Suprapubic skin (tissue), 4 donors: ENCODE results near the gene ANKRD12. TPM values are rescaled to one million over a fixed set of nuclear protein-coding genes. Genes with fewer than 3 reads are reported as not detected.
A peak's percentile ranks its signal among the peaks of the same experiment; 100 is the strongest.

Experiments used
- DNase-seq, 2 donors: peaks; one replicate each; pipeline ENCODE4 v3.0.0-alpha.2; 2019; ENCODE audit warnings: low spot score in 2 of 2
- H3K27ac ChIP-seq: fragments of 200-600 bp; sonication (generic); one replicate; pipeline ENCODE4 v1.5.1; 2019
- H3K27me3 ChIP-seq: fragments of 200-600 bp; sonication (generic); one replicate; pipeline ENCODE4 v1.5.1; 2019
- H3K36me3 ChIP-seq: fragments of 200-600 bp; sonication (generic); one replicate; pipeline ENCODE4 v1.5.1; 2019
- H3K4me1 ChIP-seq: fragments of 200-600 bp; sonication (generic); one replicate; pipeline ENCODE4 v1.5.1; 2019
- H3K4me3 ChIP-seq: fragments of 200-600 bp; sonication (generic); one replicate; pipeline ENCODE4 v1.5.1; 2019; ENCODE audit warnings: mild to moderate bottlenecking
- H3K9me3 ChIP-seq: fragments of 200-600 bp; sonication (generic); one replicate; pipeline ENCODE4 v1.5.1; 2019
- CTCF ChIP-seq, 2 donors: fragments of 200-600 bp in 1 of 2; fragments of 450-650 bp in 1 of 2; sonication (generic) in 1 of 2; IDR thresholded peaks; one replicate each; pipeline ENCODE4 v1.5.1; 2016 to 2019; ENCODE audit warnings: antibody characterized with exemption in 2 of 2, mild to moderate bottlenecking in 1 of 2, moderate library complexity in 1 of 2
- EP300 ChIP-seq: sonication (generic); formaldehyde crosslinking; IDR thresholded peaks from one replicate; pipeline ENCODE4 v1.6.1; 2017; ENCODE audit warnings: antibody characterized with exemption
- POLR2A ChIP-seq, 2 donors: fragments of 450-650 bp; IDR thresholded peaks; one replicate each; pipeline ENCODE4 v1.6.1; 2017; ENCODE audit warnings: antibody characterized with exemption in 2 of 2, mild to moderate bottlenecking in 2 of 2, moderate library complexity in 2 of 2
- POLR2AphosphoS5 ChIP-seq, 3 donors: sonication (generic); formaldehyde crosslinking; IDR thresholded peaks; one replicate each; pipeline ENCODE4 v1.6.1; 2017; ENCODE audit warnings: antibody characterized with exemption in 3 of 3
- WGBS: methylation state at CpG from one replicate; pipeline ENCODE4 v1.1.5; 2018; 5-methylcytosine and 5-hydroxymethylcytosine counted together
- total RNA-seq, 4 donors: library from RNA; depleted of rRNA; stranded (reverse); fragments of >200 nt; gene quantifications; one replicate each; pipeline ENCODE4 v1.1.0, GENCODE V29; 2016

The ANKRD12 gene
- total RNA-seq, 4 donors from 2014 or later: 41.0 to 107 (median 60.8) TPM

GRCh38 chr18:9117980-9118841, 18.4 kb upstream of the ANKRD12 start:
- peak overlapping the region; percentile 31 for H3K4me3 ChIP-seq
- no peak for TF ChIP-seq EP300
- TF ChIP-seq CTCF (IDR thresholded peaks at IDR 0.05): no peak
- TF ChIP-seq POLR2A (IDR thresholded peaks at IDR 0.05): no peak
- no peak for TF ChIP-seq POLR2AphosphoS5 (IDR thresholded peaks at IDR 0.05)
- no peaks in the 10 kb centered on the region for H3K9me3 ChIP-seq
- H3K36me3 ChIP-seq: peaks cover 4% of the 10 kb centered on the region
- 24% methylated on average over 5 of the region's 5 CpGs for WGBS
- H3K27ac ChIP-seq: peak overlapping the region; percentile 96
- H3K27me3 ChIP-seq: no peaks in the 10 kb centered on the region
- peaks cover 81% of the 10 kb centered on the region for H3K4me1 ChIP-seq
- DNase-seq: no peak

- Histone ChIP-seq H3K27ac (peak overlapping the region; percentile 22), H3K36me3 (peaks cover 15% of the 10 kb centered on the region), H3K4me3 (no peak overlapping the region), H3K9me3 (no peaks in the 10 kb centered on the region), H3K27me3 (no peaks in the 10 kb centered on the region), H3K4me1 (peaks cover 59% of the 10 kb centered on the region)
- no peak for TF ChIP-seq POLR2AphosphoS5 (IDR thresholded peaks at IDR 0.05)
- no peak for TF ChIP-seq POLR2A (IDR thresholded peaks at IDR 0.05)
- no peak for TF ChIP-seq CTCF (IDR thresholded peaks at IDR 0.05)
- TF ChIP-seq EP300: no peak
- WGBS: 9% methylated on average over 1 of the region's 1 CpG
- DNase-seq: no peak
These were observed 15.8 kb upstream of the ANKRD12 start for GRCh38 chr18:9120796-9121195.

GRCh38 chr18:9123520-9123919, 13.1 kb upstream of the ANKRD12 start:
- Histone ChIP-seq H3K27me3 (no peaks in the 10 kb centered on the region), H3K4me3 (no peak overlapping the region), H3K4me1 (peaks cover 32% of the 10 kb centered on the region), H3K36me3 (peaks cover 35% of the 10 kb centered on the region), H3K9me3 (no peaks in the 10 kb centered on the region), H3K27ac (no peak overlapping the region)
- no peak for DNase-seq
- 95% methylated on average over 2 of the region's 2 CpGs for WGBS
- TF ChIP-seq POLR2AphosphoS5 (IDR thresholded peaks at IDR 0.05) (no peak), POLR2A (IDR thresholded peaks at IDR 0.05) (no peak), CTCF (IDR thresholded peaks at IDR 0.05) (no peak), EP300 (no peak)

- peaks cover 19% of the 10 kb centered on the region for H3K4me1 ChIP-seq
- peaks cover 48% of the 10 kb centered on the region for H3K36me3 ChIP-seq
- H3K9me3 ChIP-seq: no peaks in the 10 kb centered on the region
- no peak overlapping the region for H3K27ac ChIP-seq
- H3K27me3 ChIP-seq: no peaks in the 10 kb centered on the region
- DNase-seq: no peak
- TF ChIP-seq CTCF (IDR thresholded peaks at IDR 0.05): no peak
- TF ChIP-seq POLR2AphosphoS5 (IDR thresholded peaks at IDR 0.05): no peak
- TF ChIP-seq POLR2A (IDR thresholded peaks at IDR 0.05): no peak
- no peak for TF ChIP-seq EP300
- H3K4me3 ChIP-seq: no peak overlapping the region
- 85% methylated on average over 1 of the region's 1 CpG for WGBS
These were observed 11.8 kb upstream of the ANKRD12 start for GRCh38 chr18:9124824-9125223.

- Histone ChIP-seq H3K27ac (no peak overlapping the region), H3K27me3 (no peaks in the 10 kb centered on the region), H3K4me1 (peaks cover 4% of the 10 kb centered on the region), H3K4me3 (no peak overlapping the region), H3K36me3 (peaks cover 52% of the 10 kb centered on the region), H3K9me3 (no peaks in the 10 kb centered on the region)
- no peak for TF ChIP-seq POLR2A (IDR thresholded peaks at IDR 0.05)
- TF ChIP-seq CTCF (IDR thresholded peaks at IDR 0.05): no peak
- 68% methylated on average over 3 of the region's 3 CpGs for WGBS
- DNase-seq: no peak
These were observed 10.2 kb upstream of the ANKRD12 start for GRCh38 chr18:9126337-9126736.
